H9 (cell line): ENCODE data around the gene COPS6. TPM values are rescaled to one million over a fixed set of nuclear protein-coding genes. Genes with fewer than 3 reads are reported as not detected.

ENCODE experiments used
- DNase-seq: peaks from one replicate; pipeline ENCODE4 v3.0.0-alpha.2; 2017
- H2AFZ ChIP-seq: one replicate; pipeline ENCODE4 v1.6.1; 2013; ENCODE audit warnings: mild to moderate bottlenecking, low read length, control low read depth, moderate library complexity
- H2AK5ac ChIP-seq: 2 replicates; pipeline ENCODE4 v1.6.1; 2013; ENCODE audit warnings: low read length, control low read depth, mixed read lengths; ENCODE audit not compliant: insufficient read length
- H2BK120ac ChIP-seq: one replicate; pipeline ENCODE4 v1.6.1; 2013; ENCODE audit warnings: low read depth, mild to moderate bottlenecking, low read length, control low read depth, inconsistent platforms; ENCODE audit not compliant: poor library complexity, severe bottlenecking
- H2BK12ac ChIP-seq: 2 replicates; pipeline ENCODE4 v1.6.1; 2013; ENCODE audit warnings: low read length, control low read depth, mixed read lengths, low read depth; ENCODE audit not compliant: insufficient read length
- H2BK15ac ChIP-seq: 2 replicates; pipeline ENCODE4 v1.6.1; 2013; ENCODE audit warnings: low read depth, low read length, control low read depth
- H2BK20ac ChIP-seq: one replicate; pipeline ENCODE4 v1.6.1; 2013; ENCODE audit warnings: low read depth, mild to moderate bottlenecking, low read length, control low read depth, inconsistent platforms; ENCODE audit not compliant: poor library complexity, severe bottlenecking
- H2BK5ac ChIP-seq: 2 replicates; pipeline ENCODE4 v1.6.1; 2013; ENCODE audit warnings: low read length, control low read depth, mixed read lengths; ENCODE audit not compliant: insufficient read length
- H3K14ac ChIP-seq: 2 replicates; pipeline ENCODE4 v1.6.1; 2013; ENCODE audit warnings: low read length, control low read depth; ENCODE audit not compliant: insufficient read depth
- H3K18ac ChIP-seq: 2 replicates; pipeline ENCODE4 v1.6.1; 2013; ENCODE audit warnings: low read depth, mild to moderate bottlenecking, mixed read lengths, low read length, control low read depth; ENCODE audit not compliant: insufficient read length
- H3K23ac ChIP-seq: 2 replicates; pipeline ENCODE4 v1.6.1; 2013; ENCODE audit warnings: low read length, control low read depth, mixed read lengths, low read depth; ENCODE audit not compliant: insufficient read length
- H3K23me2 ChIP-seq: 2 replicates; pipeline ENCODE4 v1.6.1; 2013; ENCODE audit warnings: low read depth, mild to moderate bottlenecking, mixed read lengths, low read length, control low read depth; ENCODE audit not compliant: insufficient read length, poor library complexity, severe bottlenecking
- H3K27ac ChIP-seq: 2 replicates; pipeline ENCODE4 v1.5.1; 2013; ENCODE audit warnings: low read length, control low read depth, mixed read lengths, low read depth; ENCODE audit not compliant: insufficient read length
- H3K27me3 ChIP-seq: 2 replicates; pipeline ENCODE4 v1.6.1; 2013; ENCODE audit warnings: low read length, control low read depth, inconsistent platforms; ENCODE audit not compliant: insufficient read depth
- H3K4ac ChIP-seq: 2 replicates; pipeline ENCODE4 v1.6.1; 2013; ENCODE audit warnings: low read depth, mild to moderate bottlenecking, control low read depth, inconsistent platforms, low read length, moderate library complexity
- H3K4me1 ChIP-seq: 2 replicates; pipeline ENCODE4 v1.6.1; 2013; ENCODE audit warnings: low read length, control low read depth, inconsistent platforms; ENCODE audit not compliant: insufficient read depth
- H3K4me2 ChIP-seq: 2 replicates; pipeline ENCODE4 v1.6.1; 2013; ENCODE audit warnings: low read length, control low read depth, mixed read lengths; ENCODE audit not compliant: insufficient read length, insufficient read depth
- H3K56ac ChIP-seq: 2 replicates; pipeline ENCODE4 v1.6.1; 2013; ENCODE audit warnings: low read depth, mild to moderate bottlenecking, mixed read lengths, low read length, control low read depth; ENCODE audit not compliant: insufficient read length
- H3K79me1 ChIP-seq: 2 replicates; pipeline ENCODE4 v1.6.1; 2013; ENCODE audit warnings: low read depth, mild to moderate bottlenecking, moderate library complexity, low read length, control low read depth, inconsistent platforms; ENCODE audit not compliant: insufficient read depth, poor library complexity, severe bottlenecking
- H3K79me2 ChIP-seq: 2 replicates; pipeline ENCODE4 v1.6.1; 2013; ENCODE audit warnings: low read length, control low read depth, inconsistent platforms; ENCODE audit not compliant: insufficient read depth
- H3K9ac ChIP-seq: 2 replicates; pipeline ENCODE4 v1.6.1; 2013; ENCODE audit warnings: low read length, control low read depth, mixed read lengths; ENCODE audit not compliant: insufficient read length; ENCODE audit errors: extremely low read depth
- H3K9me3 ChIP-seq: one replicate; pipeline ENCODE4 v1.6.1; 2013; ENCODE audit warnings: low read depth, low read length, inconsistent platforms; ENCODE audit not compliant: control insufficient read depth
- H3T11ph ChIP-seq: one replicate; pipeline ENCODE4 v1.6.1; 2013; ENCODE audit warnings: mild to moderate bottlenecking, low read length, control low read depth, inconsistent platforms
- H4K20me1 ChIP-seq: one replicate; pipeline ENCODE4 v1.6.1; 2013; ENCODE audit not compliant: control insufficient read depth, insufficient read length, insufficient read depth
- H4K5ac ChIP-seq: 2 replicates; pipeline ENCODE4 v1.6.1; 2013; ENCODE audit warnings: low read depth, mild to moderate bottlenecking, mixed read lengths, low read length, control low read depth; ENCODE audit not compliant: insufficient read length
- H4K8ac ChIP-seq: replicated peaks from 2 replicates; pipeline ENCODE4 v1.6.1; 2013; ENCODE audit warnings: low read length, control low read depth, mixed read lengths, low read depth; ENCODE audit not compliant: insufficient read length
- H4K91ac ChIP-seq: 2 replicates; pipeline ENCODE4 v1.6.1; 2013; ENCODE audit warnings: low read depth, mild to moderate bottlenecking, moderate library complexity, mixed read lengths, low read length, control low read depth; ENCODE audit not compliant: insufficient read length
- H3K27ac Mint-ChIP-seq, 3 experiments: 2 replicates in 2 of 3; 3 replicates in 1 of 3; pipeline ENCODE4 v1.8.0; 2020 to 2021; ENCODE audit warnings: mixed read lengths in 3 of 3, mild to moderate bottlenecking in 1 of 3, moderate library complexity in 1 of 3
- H3K27me3 Mint-ChIP-seq: 2 replicates; pipeline ENCODE4 v1.8.0; 2021; ENCODE audit warnings: low read depth, mild to moderate bottlenecking, moderate library complexity, mixed read lengths
- H3K36me3 Mint-ChIP-seq, 3 experiments: 2 replicates in 2 of 3; 3 replicates in 1 of 3; pipeline ENCODE4 v1.8.0; 2020 to 2021; ENCODE audit warnings: low read depth in 3 of 3, mixed read lengths in 3 of 3; ENCODE audit not compliant: insufficient read depth in 1 of 3
- H3K4me1 Mint-ChIP-seq, 2 experiments: 2 replicates each; pipeline ENCODE4 v1.8.0; 2020; ENCODE audit warnings: mixed read lengths in 2 of 2
- H3K4me3 Mint-ChIP-seq, 2 experiments: 2 replicates in 1 of 2; 3 replicates in 1 of 2; pipeline ENCODE4 v1.8.0; 2020 to 2021; ENCODE audit warnings: mild to moderate bottlenecking in 2 of 2, mixed read lengths in 2 of 2, moderate library complexity in 1 of 2
- H3K9me3 Mint-ChIP-seq, 2 experiments: 2 replicates in 1 of 2; 3 replicates in 1 of 2; pipeline ENCODE4 v1.8.0; 2020; ENCODE audit warnings: mild to moderate bottlenecking in 2 of 2, mixed read lengths in 2 of 2, moderate library complexity in 1 of 2
- CTCF ChIP-seq: fragments of 200-600 bp; sonication (generic); conservative IDR thresholded peaks from 3 replicates; pipeline ENCODE4 v1.8.0; 2021; ENCODE audit warnings: antibody characterized with exemption, mild to moderate bottlenecking
- WGBS: extraction: QIAGEN DNeasy Blood & Tissue Kit; methylation state at CpG from one replicate; pipeline ENCODE4 v1.1.7; 2013; ENCODE audit warnings: missing lambda C conversion rate, low lambda C conversion rate, mixed read lengths; ENCODE audit not compliant: insufficient read length; ENCODE audit errors: extremely low coverage; 5-methylcytosine and 5-hydroxymethylcytosine counted together
- total RNA-seq: library from RNA; stranded (reverse); gene quantifications from 2 replicates; pipeline ENCODE4 v1.2.1, GENCODE V29; 2021

Gene COPS6
- total RNA-seq, 1 experiment from 2014 or later = 140 TPM

GRCh38 chr7:100069991-100070390 is 18.8 kb upstream of the COPS6 start:
- no peak overlapping the region for H3K27ac Mint-ChIP-seq
- H3K4ac ChIP-seq = no peak overlapping the region
- no peak for TF ChIP-seq CTCF
- H3K18ac ChIP-seq = no peak overlapping the region
- no peak overlapping the region for H2BK15ac ChIP-seq
- no peaks in the 10 kb centered on the region for H3K27me3 ChIP-seq
- no CpG with 5 or more reads among the region's 5 CpGs for WGBS
- no peaks in the 10 kb centered on the region for H3K4me1 Mint-ChIP-seq
- no peak overlapping the region for H3K56ac ChIP-seq
- no peak overlapping the region for H2AK5ac ChIP-seq
- H3K23me2 ChIP-seq = no peaks in the 10 kb centered on the region
- H3K4me1 ChIP-seq = no peaks in the 10 kb centered on the region
- H3K27ac ChIP-seq = no peak overlapping the region
- H2BK5ac ChIP-seq = no peak overlapping the region
- no peak overlapping the region for H3K23ac ChIP-seq
- H3K9me3 Mint-ChIP-seq = peaks cover 54 to 56% of the 10 kb centered on the region in 2 experiments
- H3K4me2 ChIP-seq = no peak overlapping the region
- no peak overlapping the region for H3K9ac ChIP-seq
- no peak overlapping the region for H2BK120ac ChIP-seq
- H2BK20ac ChIP-seq = no peak overlapping the region
- peaks cover 65 to 90% (median 74%) of the 10 kb centered on the region in 3 experiments for H3K36me3 Mint-ChIP-seq
- H2AFZ ChIP-seq = no peak overlapping the region
- no peak overlapping the region for H4K5ac ChIP-seq
- no peaks in the 10 kb centered on the region; the same call in 1 of the 2 replicates for H3K79me2 ChIP-seq
- H3T11ph ChIP-seq = no peak overlapping the region
- H4K91ac ChIP-seq = no peak overlapping the region
- peaks cover 5% of the 10 kb centered on the region; the same call in 1 of the 2 replicates for H3K27me3 Mint-ChIP-seq
- peaks cover 51% of the 10 kb centered on the region for H3K9me3 ChIP-seq
- H3K4me3 Mint-ChIP-seq = no peak overlapping the region; a peak in 1 of 5 replicates
- no peaks in the 10 kb centered on the region for H4K20me1 ChIP-seq
- H2BK12ac ChIP-seq = no peak overlapping the region
- H3K14ac ChIP-seq = no peak overlapping the region
- H3K79me1 ChIP-seq = no peaks in the 10 kb centered on the region
- no peak overlapping the region for H4K8ac ChIP-seq
- no peak for DNase-seq
